WTC11 (cell line): ENCODE measurements around the gene CYP2A6. TPM values are rescaled to one million over a fixed set of nuclear protein-coding genes. Genes with fewer than 3 reads are reported as not detected.
"Not testable (repeated sequence)": the region's sequence is repeated elsewhere in the genome, so short reads cannot be mapped to it uniquely, and the experiment has no call there.

Experiments used
- ATAC-seq: fragments of 200-7000 bp; cut with Tn5 transposase; 2 replicates; pipeline ENCODE4 v1.10.0; 2021; ENCODE audit warnings: mild to moderate bottlenecking, moderate library complexity
- CTCF ChIA-PET: fragments of 300-600 bp; sonication (Branson Sonifier 250); formaldehyde crosslinking; loops from one replicate; lab custom pipeline; 2021; ENCODE audit warnings: antibody characterized with exemption; lab: Charles Lee
- POLR2A ChIA-PET: fragments of 350-600 bp; sonication (Branson Sonifier 250); formaldehyde crosslinking; loops from one replicate; lab custom pipeline; 2021; ENCODE audit warnings: antibody characterized with exemption; lab: Charles Lee
- DNase-seq: peaks from one replicate; pipeline ENCODE4 v3.0.0; 2021; ENCODE audit warnings: low spot score
- H3K27ac Mint-ChIP-seq: 2 replicates; pipeline ENCODE4 v1.8.0; 2021; ENCODE audit warnings: mixed read lengths
- H3K27me3 Mint-ChIP-seq: 2 replicates; pipeline ENCODE4 v1.8.0; 2021; ENCODE audit warnings: low read depth, mild to moderate bottlenecking, moderate library complexity, mixed read lengths
- H3K36me3 Mint-ChIP-seq: 2 replicates; pipeline ENCODE4 v1.8.0; 2021; ENCODE audit warnings: mixed read lengths
- H3K4me1 Mint-ChIP-seq: 2 replicates; pipeline ENCODE4 v1.8.0; 2022; ENCODE audit warnings: mixed read lengths
- H3K4me3 Mint-ChIP-seq: 2 replicates; pipeline ENCODE4 v1.8.0; 2021; ENCODE audit warnings: mild to moderate bottlenecking, moderate library complexity, mixed read lengths
- H3K9me3 Mint-ChIP-seq: 2 replicates; pipeline ENCODE4 v1.8.0; 2021; ENCODE audit warnings: mixed read lengths
- GTF2I ChIP-seq: fragments of 250-450 bp; sonication (Bioruptor Pico); conservative IDR thresholded peaks from 2 replicates; pipeline ENCODE4 v1.4.0; 2021; ENCODE audit warnings: mild to moderate bottlenecking
- total RNA-seq: library from RNA; stranded (reverse); gene quantifications from 3 replicates; pipeline ENCODE4 v1.2.3, GENCODE V29; 2021
- TF ChIP-seq, protein P1 (sequence below): sonication (generic); formaldehyde crosslinking; IDR thresholded peaks from 2 replicates; pipeline ENCODE4 v1.8.1; 2022; ENCODE audit warnings: low read depth, missing genetic modification reagents, borderline replicate concordance

The CYP2A6 gene
- total RNA-seq, 1 experiment from 2014 or later = 0.28 TPM

DNA sequence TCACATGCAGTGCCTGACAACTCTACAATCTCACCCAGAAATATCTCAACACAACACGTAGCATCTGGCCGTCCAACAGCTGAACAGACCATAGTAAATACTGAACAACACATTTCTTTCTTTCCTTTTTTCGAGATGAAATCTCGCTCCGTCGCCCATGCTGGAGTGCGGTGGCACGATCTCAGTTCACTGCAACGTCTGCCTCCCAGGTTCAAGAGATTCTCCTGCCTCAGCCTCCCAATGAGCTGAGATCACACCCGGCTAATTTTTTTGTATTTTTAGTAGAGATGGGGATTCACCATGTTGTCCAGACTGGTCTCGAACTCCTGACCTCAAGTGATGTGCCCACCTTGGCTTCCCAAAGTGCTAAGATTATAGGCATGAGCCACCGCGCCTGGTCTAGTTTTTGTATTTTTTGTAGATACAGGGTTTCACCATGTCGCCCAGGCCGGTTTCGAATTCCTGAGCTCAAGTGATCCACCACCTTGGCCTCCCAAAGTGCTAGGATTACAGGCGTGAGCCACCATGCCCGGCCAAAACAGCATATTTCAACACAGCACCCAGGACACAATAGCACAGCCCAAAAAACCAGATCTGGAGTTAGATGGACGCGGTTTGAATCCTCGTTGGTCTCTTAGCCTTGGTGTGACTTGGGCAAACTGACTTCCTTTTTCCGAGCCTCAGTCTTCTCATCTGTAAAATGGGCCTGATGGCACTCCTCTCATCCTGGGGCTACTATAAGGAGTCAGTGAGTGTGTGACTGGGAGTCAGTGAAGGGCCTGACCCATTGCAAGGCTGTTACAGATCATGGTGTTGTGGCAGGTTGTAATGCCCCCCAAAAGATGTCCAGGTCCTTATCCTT lies 22.6 kb downstream of the CYP2A6 start:
- Mint-ChIP-seq H3K27me3 (peaks cover 5% of the 10 kb centered on the region), H3K4me1 (0 out of 2 replicates have a peak, but pooled peaks cover 3% of the 10 kb centered on the region), H3K27ac (no peak overlapping the region), H3K9me3 (no peaks in the 10 kb centered on the region), H3K4me3 (no peak overlapping the region), H3K36me3 (no peaks in the 10 kb centered on the region)
- no peak for DNase-seq
- TF ChIP-seq, protein P1, sequence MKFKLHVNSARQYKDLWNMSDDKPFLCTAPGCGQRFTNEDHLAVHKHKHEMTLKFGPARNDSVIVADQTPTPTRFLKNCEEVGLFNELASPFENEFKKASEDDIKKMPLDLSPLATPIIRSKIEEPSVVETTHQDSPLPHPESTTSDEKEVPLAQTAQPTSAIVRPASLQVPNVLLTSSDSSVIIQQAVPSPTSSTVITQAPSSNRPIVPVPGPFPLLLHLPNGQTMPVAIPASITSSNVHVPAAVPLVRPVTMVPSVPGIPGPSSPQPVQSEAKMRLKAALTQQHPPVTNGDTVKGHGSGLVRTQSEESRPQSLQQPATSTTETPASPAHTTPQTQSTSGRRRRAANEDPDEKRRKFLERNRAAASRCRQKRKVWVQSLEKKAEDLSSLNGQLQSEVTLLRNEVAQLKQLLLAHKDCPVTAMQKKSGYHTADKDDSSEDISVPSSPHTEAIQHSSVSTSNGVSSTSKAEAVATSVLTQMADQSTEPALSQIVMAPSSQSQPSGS (CRISPR knock-in tag) = no peak
- 0 out of 2 replicates have a peak, but pooled peaks have one; percentile 25 for TF ChIP-seq GTF2I (CRISPR knock-in tag)
- ChIA-PET POLR2A (no interaction called here), CTCF (interaction anchor here (0.6 to 2.3 kb wide), 2 partner anchors 8 to 190 kb away, joined by 3 to 9 read pairs; no protein-coding TSS in a partner anchor)
- no peak for ATAC-seq

DNA sequence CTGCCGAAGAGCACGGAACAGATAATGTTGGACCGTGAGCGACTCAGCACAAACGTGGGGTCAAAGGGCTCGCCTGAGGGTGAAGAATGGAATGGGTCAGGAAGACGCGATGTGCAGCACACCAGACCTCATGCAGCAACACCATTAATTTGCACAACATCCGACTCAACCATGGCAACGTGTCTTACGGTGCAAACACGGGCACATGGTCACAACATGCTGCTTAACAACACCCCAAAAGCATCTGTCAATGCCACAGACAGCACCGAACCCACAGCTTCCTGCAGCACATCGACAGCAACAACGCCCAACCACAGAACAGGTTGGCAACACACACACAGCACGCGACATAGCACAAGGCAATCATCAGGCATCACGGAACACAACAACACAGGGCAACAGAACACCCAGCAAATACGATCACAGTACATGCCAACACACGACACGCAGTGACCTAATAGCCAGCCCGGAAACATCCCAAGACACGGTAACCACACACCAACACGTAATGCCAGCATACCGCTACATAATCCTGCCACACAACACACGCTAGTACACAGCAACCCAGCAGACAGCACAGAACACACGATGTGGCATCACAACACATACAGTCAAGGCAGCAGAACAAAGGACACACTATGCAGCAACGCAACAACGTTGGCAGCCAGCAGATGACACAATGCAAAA lies 23.4 kb downstream of the CYP2A6 start:
- H3K27me3 Mint-ChIP-seq, DNase-seq, ATAC-seq, H3K4me1 Mint-ChIP-seq, H3K4me3 Mint-ChIP-seq, POLR2A ChIA-PET, H3K36me3 Mint-ChIP-seq, H3K27ac Mint-ChIP-seq, CTCF ChIA-PET, H3K9me3 Mint-ChIP-seq: not testable (repeated sequence)

DNA sequence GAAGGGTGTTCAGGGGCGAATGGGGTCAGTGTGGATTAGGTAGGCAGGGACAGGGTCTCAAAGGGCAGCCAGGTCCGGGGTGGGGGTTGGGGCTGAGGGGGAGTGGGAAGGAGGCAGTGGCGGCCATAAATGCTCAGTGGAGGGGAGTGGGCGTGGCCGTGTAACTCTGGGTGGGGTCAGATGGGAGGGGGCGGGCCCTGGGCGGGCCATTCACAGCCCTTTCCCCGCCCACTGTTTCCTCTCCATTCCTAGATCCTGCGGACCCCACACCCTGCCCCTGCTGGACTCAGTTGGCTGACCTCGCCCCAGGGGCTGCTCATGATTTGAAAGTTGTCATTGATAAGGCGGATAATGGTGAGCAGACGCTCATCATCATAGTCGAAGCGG lies 23.9 kb downstream of the CYP2A6 start:
- H3K4me1 Mint-ChIP-seq, CTCF ChIA-PET, H3K9me3 Mint-ChIP-seq, DNase-seq, H3K4me3 Mint-ChIP-seq, H3K27me3 Mint-ChIP-seq, H3K36me3 Mint-ChIP-seq, H3K27ac Mint-ChIP-seq, POLR2A ChIA-PET: not testable (repeated sequence)
- ATAC-seq = peak; percentile 81

DNA sequence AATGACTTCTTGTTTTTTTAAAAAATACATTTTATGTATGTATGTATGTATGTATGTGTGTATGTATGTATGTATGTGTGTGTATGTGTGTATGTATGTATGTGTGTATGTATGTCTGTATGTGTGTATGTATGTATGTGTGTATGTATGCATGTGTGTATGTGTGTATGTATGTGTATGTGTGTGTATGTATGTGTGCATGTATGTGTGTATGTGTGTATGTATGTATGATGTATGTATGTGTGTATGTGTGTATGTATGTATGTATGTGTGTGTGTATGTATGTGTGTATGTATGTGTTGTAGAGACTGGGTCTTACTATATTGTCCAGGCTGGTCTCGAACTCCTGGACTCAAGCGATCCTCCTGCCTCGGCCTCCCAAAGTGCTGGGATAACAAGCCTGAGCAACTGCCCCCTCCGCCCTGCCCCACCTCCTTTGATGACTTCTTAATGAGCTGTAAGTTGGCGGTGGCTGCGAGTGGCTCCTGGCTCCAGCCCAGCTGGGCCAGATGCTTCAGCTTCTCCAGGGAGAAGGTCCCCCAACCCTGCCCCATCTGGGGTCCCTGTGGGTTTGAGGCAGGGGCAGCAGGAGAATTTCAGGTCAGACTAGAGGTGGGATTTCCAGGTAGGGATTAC lies 24.7 kb downstream of the CYP2A6 start:
- POLR2A ChIA-PET, H3K4me1 Mint-ChIP-seq, ATAC-seq, CTCF ChIA-PET, H3K27ac Mint-ChIP-seq, H3K9me3 Mint-ChIP-seq, H3K27me3 Mint-ChIP-seq, H3K4me3 Mint-ChIP-seq, DNase-seq, H3K36me3 Mint-ChIP-seq: not testable (repeated sequence)

- CTCF ChIA-PET = interaction anchor here (0.8 kb wide), 1 partner anchor 12 kb away, joined by 3 read pairs; no protein-coding TSS in a partner anchor
Measured at GRCh38 chr19:40824916-40825315, 25.3 kb downstream of the CYP2A6 start.

GRCh38 chr19:40822704-40823553 lies 27.3 kb downstream of the CYP2A6 start:
- peaks cover 16% of the 10 kb centered on the region for H3K4me1 Mint-ChIP-seq
- H3K9me3 Mint-ChIP-seq, POLR2A ChIA-PET, H3K27ac Mint-ChIP-seq, ATAC-seq, H3K36me3 Mint-ChIP-seq, H3K27me3 Mint-ChIP-seq, DNase-seq, H3K4me3 Mint-ChIP-seq: not testable (repeated sequence)
- CTCF ChIA-PET = interaction anchor here (0.7 kb wide), 1 partner anchor 16 kb away, joined by 4 read pairs; no protein-coding TSS in a partner anchor

More at GRCh38 chr19:40824916-40825315, 25.3 kb downstream of the CYP2A6 start:
- ATAC-seq, H3K9me3 Mint-ChIP-seq, H3K27ac Mint-ChIP-seq, H3K4me1 Mint-ChIP-seq, H3K27me3 Mint-ChIP-seq, POLR2A ChIA-PET, H3K36me3 Mint-ChIP-seq, H3K4me3 Mint-ChIP-seq, DNase-seq: not testable (repeated sequence)
